Spleen (tissue), 13 donors: Measurements from ENCODE around the gene FAM169A. TPM values are rescaled to one million over a fixed set of nuclear protein-coding genes. Genes with fewer than 3 reads are reported as not detected.
"Not testable (repeated sequence)": the region's sequence is repeated elsewhere in the genome, so short reads cannot be mapped to it uniquely, and the experiment has no call there.

Experiments
- DNase-seq: peaks from one replicate; pipeline ENCODE4 v3.0.0-alpha.2; 2020
- H3K27ac ChIP-seq, 8 donors: fragments of 200-600 bp; sonication (generic) in 7 of 8; 1 replicate in 4 of 8; 2 replicates in 4 of 8; pipeline versions ENCODE4 v1.5.0 to v1.8.0; 2016 to 2021; ENCODE audit warnings: inconsistent platforms in 4 of 8, mild to moderate bottlenecking in 4 of 8, moderate library complexity in 1 of 8
- H3K27me3 ChIP-seq, 7 donors: fragments of 200-600 bp; sonication (generic) in 6 of 7; replicated peaks in 1 of 7; 1 replicate in 4 of 7; 2 replicates in 3 of 7; pipeline versions ENCODE4 v1.5.0 to v1.8.0; 2016 to 2021; ENCODE audit warnings: inconsistent platforms in 3 of 7, mild to moderate bottlenecking in 1 of 7
- H3K36me3 ChIP-seq, 6 donors: fragments of 200-600 bp; sonication (generic) in 5 of 6; 1 replicate in 4 of 6; 2 replicates in 2 of 6; pipeline versions ENCODE4 v1.5.0 to v1.8.0; 2016 to 2021; ENCODE audit warnings: inconsistent platforms in 2 of 6
- H3K4me1 ChIP-seq, 6 donors: fragments of 200-600 bp; sonication (generic) in 5 of 6; 1 replicate in 3 of 6; 2 replicates in 3 of 6; pipeline versions ENCODE4 v1.5.0 to v1.8.0; 2016 to 2021; ENCODE audit warnings: inconsistent platforms in 3 of 6
- H3K4me3 ChIP-seq, 8 donors: fragments of 200-600 bp; sonication (generic) in 7 of 8; 1 replicate in 4 of 8; 2 replicates in 4 of 8; pipeline versions ENCODE4 v1.5.0 to v1.8.0; 2016 to 2021; ENCODE audit warnings: inconsistent platforms in 4 of 8, mild to moderate bottlenecking in 4 of 8, moderate library complexity in 2 of 8
- H3K9me3 ChIP-seq, 8 donors: fragments of 200-600 bp; sonication (generic) in 7 of 8; 1 replicate in 4 of 8; 2 replicates in 4 of 8; pipeline versions ENCODE4 v1.5.0 to v1.8.0; 2016 to 2021; ENCODE audit warnings: inconsistent platforms in 4 of 8
- POLR2A ChIP-seq, 3 donors: fragments of 450-650 bp; IDR thresholded peaks; one replicate each; pipeline ENCODE4 v1.5.1; 2017; ENCODE audit warnings: antibody characterized with exemption in 3 of 3, mild to moderate bottlenecking in 1 of 3
- POLR2AphosphoS5 ChIP-seq, 3 donors: sonication (generic); formaldehyde crosslinking; IDR thresholded peaks; one replicate each; pipeline ENCODE4 v1.5.1; 2017; ENCODE audit warnings: antibody characterized with exemption in 3 of 3
- WGBS, 5 donors: extraction: QIAGEN DNeasy Blood & Tissue Kit in 3 of 5; methylation state at CpG; one replicate each; pipeline versions ENCODE4 v1.1.5 to v1.1.7; 2013 to 2018; 5-methylcytosine and 5-hydroxymethylcytosine counted together
- intact Hi-C: fragments of 100-400 bp; cut with DNase I; formaldehyde crosslinking; loops from one replicate; pipeline ENCODE4 v1.15.0; 2023; ENCODE audit warnings: low total_unique reads
- long read RNA-seq, 2 donors: transcript quantifications; one replicate each; lab custom pipeline, GENCODE V29; 2026
- polyA plus RNA-seq, 3 donors: library from polyadenylated mRNA; stranded (reverse); fragments of 200-250 nt; gene quantifications; one replicate each; pipeline ENCODE4 v1.2.1, GENCODE V29; 2013
- total RNA-seq, 7 donors: library from RNA; depleted of rRNA in 3 of 7; stranded (reverse); fragments of >200 nt in 3 of 7; fragmentation: NEBNext Ultra II Directional in 4 of 7; extraction: Animal tissue kit (Norgen Biotek cat#: 25700) in 4 of 7; gene quantifications; one replicate each; pipeline versions ENCODE4 v1.1.0 to v1.2.1, GENCODE V29; 2016 to 2021
- TF ChIP-seq, protein P1 (sequence below), 11 experiments: fragments of 200-600 bp in 7 of 11; fragments of 450-650 bp in 4 of 11; sonication (generic) in 4 of 11; IDR thresholded peaks in 8 of 11; conservative IDR thresholded peaks in 3 of 11; 1 replicate in 7 of 11; 2 replicates in 4 of 11; pipeline versions ENCODE4 v1.4.0 to v1.8.0; 2016 to 2021; ENCODE audit warnings: antibody characterized with exemption in 11 of 11, inconsistent platforms in 4 of 11, mild to moderate bottlenecking in 1 of 11
- donor health status: healthy with polysubstance abuse.
- donor health status: DM: no; HTN: no; CAD: no; lungs with moderate emphysema.
- donor health status: DM: no; HTN: no; CAD: no.
- donor health status: Bipolar disorder and iron deficiency.
- donor health status: healthy.
- donor health status: DM: no; HTN: no; CAD: no.
- donor health status: DM: yes; HTN: yes; CAD: no.

FAM169A gene
- total RNA-seq (10 to 100 TPM in 2 of 7 donors, 1 to 10 TPM in 5; 7.3 to 16.8 (median 8.1) TPM), polyA plus RNA-seq (1 to 10 TPM; 1.1 to 1.7 (median 1.5) TPM)
- long read RNA-seq, donor 1, result 0 reads
- long read RNA-seq, donor 2, result 0 reads

GRCh38 chr5:74865804-74866595 lies at the start of gene FAM169A:
FAM169A (minus strand) TSS chr5:74866387; CDS start chr5:74841676, 24,711 bp downstream.
- peak within 1 kb of the TSS; percentile 38 to 83 (median 69) for H3K27ac ChIP-seq
- H3K9me3 ChIP-seq, result no peaks in the 10 kb centered on the region
- H3K27me3 ChIP-seq, result peaks cover 0 to 36% (median 21%) of the 10 kb centered on the region in 7 donors
- peak within 1 kb of the TSS; percentile 42 to 83 (median 65) for H3K4me3 ChIP-seq
- H3K4me1 ChIP-seq, result peaks cover 0 to 24% (median 12%) of the 10 kb centered on the region in 6 donors
- no peak for TF ChIP-seq POLR2A (IDR thresholded peaks at IDR 0.05)
- TF ChIP-seq, protein P1, sequence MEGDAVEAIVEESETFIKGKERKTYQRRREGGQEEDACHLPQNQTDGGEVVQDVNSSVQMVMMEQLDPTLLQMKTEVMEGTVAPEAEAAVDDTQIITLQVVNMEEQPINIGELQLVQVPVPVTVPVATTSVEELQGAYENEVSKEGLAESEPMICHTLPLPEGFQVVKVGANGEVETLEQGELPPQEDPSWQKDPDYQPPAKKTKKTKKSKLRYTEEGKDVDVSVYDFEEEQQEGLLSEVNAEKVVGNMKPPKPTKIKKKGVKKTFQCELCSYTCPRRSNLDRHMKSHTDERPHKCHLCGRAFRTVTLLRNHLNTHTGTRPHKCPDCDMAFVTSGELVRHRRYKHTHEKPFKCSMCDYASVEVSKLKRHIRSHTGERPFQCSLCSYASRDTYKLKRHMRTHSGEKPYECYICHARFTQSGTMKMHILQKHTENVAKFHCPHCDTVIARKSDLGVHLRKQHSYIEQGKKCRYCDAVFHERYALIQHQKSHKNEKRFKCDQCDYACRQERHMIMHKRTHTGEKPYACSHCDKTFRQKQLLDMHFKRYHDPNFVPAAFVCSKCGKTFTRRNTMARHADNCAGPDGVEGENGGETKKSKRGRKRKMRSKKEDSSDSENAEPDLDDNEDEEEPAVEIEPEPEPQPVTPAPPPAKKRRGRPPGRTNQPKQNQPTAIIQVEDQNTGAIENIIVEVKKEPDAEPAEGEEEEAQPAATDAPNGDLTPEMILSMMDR (IDR thresholded peaks at IDR 0.05 in 8 of 11, conservative IDR thresholded peaks at IDR 0.05 in 3 of 11), result no peak
- peak in 2 of 3 donors; percentile 42 to 58 for TF ChIP-seq POLR2AphosphoS5 (IDR thresholded peaks at IDR 0.05)
- 0 to 6% (median 1%) methylated on average over 1 to 119 of the region's 119 CpGs for WGBS, 5 donors
- no peaks in the 10 kb centered on the region for H3K36me3 ChIP-seq
- peak; percentile 87 for DNase-seq
- intact Hi-C loops, result no loop called here

GRCh38 chr5:74915488-74915887 lies 49.3 kb upstream of the FAM169A start:
- TF ChIP-seq POLR2AphosphoS5 (IDR thresholded peaks at IDR 0.05) (no peak), POLR2A (IDR thresholded peaks at IDR 0.05) (no peak)
- TF ChIP-seq, protein P1 (IDR thresholded peaks at IDR 0.05 in 8 of 11, conservative IDR thresholded peaks at IDR 0.05 in 3 of 11), result no peak
- no peaks in the 10 kb centered on the region for H3K4me1 ChIP-seq
- no peak overlapping the region for H3K27ac ChIP-seq
- intact Hi-C loops, result loop anchor here (5.0 kb wide), 1 partner anchor 243 kb away; no protein-coding TSS in a partner anchor
- H3K27me3 ChIP-seq, result peaks cover 0 to 13% (median 0%) of the 10 kb centered on the region in 7 donors
- no peak for DNase-seq
- no peak overlapping the region for H3K4me3 ChIP-seq
- H3K36me3 ChIP-seq, result no peaks in the 10 kb centered on the region
- H3K9me3 ChIP-seq, result peaks cover 0 to 5% (median 0%) of the 10 kb centered on the region in 8 donors
- 78 to 86% (median 81%) methylated on average over 1 of the region's 1 CpG for WGBS, 5 donors

- DNase-seq, H3K27ac ChIP-seq, H3K36me3 ChIP-seq, H3K9me3 ChIP-seq, intact Hi-C loops, H3K4me1 ChIP-seq, H3K4me3 ChIP-seq: not testable (repeated sequence)
- H3K27me3 ChIP-seq, result peaks cover 0 to 13% (median 0%) of the 10 kb centered on the region in 7 donors
- WGBS, 5 donors, result 70 to 100% (median 81%) methylated on average over 2 of the region's 2 CpGs
Observed at GRCh38 chr5:74911421-74911820, 45.2 kb upstream of the FAM169A start.

DNA sequence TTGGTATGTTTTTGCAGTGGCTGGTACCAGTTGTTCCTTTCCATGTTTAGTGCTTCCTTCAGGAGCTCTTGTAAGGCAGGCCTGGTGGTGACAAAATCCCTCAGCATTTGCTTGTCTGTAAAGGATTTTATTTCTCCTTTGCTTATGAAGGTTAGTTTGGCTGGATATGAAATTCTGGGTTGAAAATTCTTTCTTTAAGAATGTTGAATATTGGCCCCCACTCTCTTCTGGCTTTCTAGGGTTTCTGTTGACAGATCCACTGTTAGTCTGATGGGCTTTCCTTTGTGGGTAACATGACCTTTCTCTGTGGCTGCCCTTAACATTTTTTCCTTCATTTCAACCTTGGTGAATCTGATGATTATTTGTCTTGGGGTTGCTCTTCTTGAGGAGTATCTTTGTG lies 43.7 kb upstream of the FAM169A start:
- H3K27me3 ChIP-seq, result peaks cover 0 to 13% (median 0%) of the 10 kb centered on the region in 7 donors
- H3K9me3 ChIP-seq, intact Hi-C loops, H3K4me1 ChIP-seq, H3K4me3 ChIP-seq, DNase-seq, H3K36me3 ChIP-seq, H3K27ac ChIP-seq: not testable (repeated sequence)

- DNase-seq, intact Hi-C loops, H3K36me3 ChIP-seq, H3K4me1 ChIP-seq, H3K4me3 ChIP-seq, H3K27ac ChIP-seq: not testable (repeated sequence)
- 89 to 96% (median 89%) methylated on average over 6 of the region's 6 CpGs for WGBS, 5 donors
- peaks cover 0 to 11% (median 0%) of the 10 kb centered on the region in 8 donors for H3K9me3 ChIP-seq
- H3K27me3 ChIP-seq, result peaks cover 0 to 13% (median 0%) of the 10 kb centered on the region in 7 donors
Observed at GRCh38 chr5:74908237-74908636, 42.0 kb upstream of the FAM169A start.

DNA sequence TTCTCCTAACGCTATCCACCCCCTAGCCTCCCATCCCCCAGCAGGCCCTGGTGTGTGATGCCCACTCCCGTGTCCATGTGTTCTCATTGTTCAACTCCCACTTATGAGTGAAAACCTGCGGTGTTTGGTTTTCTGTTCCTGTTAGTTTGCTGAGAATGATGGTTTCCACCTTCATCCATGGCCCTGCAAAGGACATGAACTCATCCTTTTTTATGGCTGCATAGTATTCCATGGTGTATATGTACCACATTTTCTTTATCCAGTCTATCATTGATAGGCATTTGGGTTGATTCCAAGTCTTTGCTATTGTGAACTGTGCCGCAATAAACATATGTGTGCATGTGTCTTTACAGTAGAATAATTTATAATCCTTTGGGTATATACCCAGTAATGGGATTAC lies 38.5 kb upstream of the FAM169A start:
- H3K4me1 ChIP-seq, H3K9me3 ChIP-seq, H3K27me3 ChIP-seq, H3K36me3 ChIP-seq, H3K4me3 ChIP-seq, intact Hi-C loops, DNase-seq, H3K27ac ChIP-seq: not testable (repeated sequence)
- 95 to 98% (median 96%) methylated on average over 4 of the region's 4 CpGs for WGBS, 5 donors
